GM12873 (cell line): ENCODE results near the gene SORD.

Experiments used
- CTCF ChIP-seq: IDR thresholded peaks from 2 replicates; pipeline ENCODE4 v1.5.1; 2012; ENCODE audit warnings: low read depth, mild to moderate bottlenecking, moderate library complexity, low read length, control low read depth; ENCODE audit not compliant: insufficient read depth; ENCODE audit errors: missing control alignments

Gene SORD

GRCh38 chr15:45022871-45023658 is at the start of gene SORD:
SORD (plus strand) TSS chr15:45023195; CDS start chr15:45023284, 89 bp downstream.
- TF ChIP-seq CTCF = no peak

- TF ChIP-seq CTCF = no peak
These were observed 23.9 kb upstream of the SORD start for GRCh38 chr15:44999105-44999504.

- no peak for TF ChIP-seq CTCF
These were observed 13.9 kb upstream of the SORD start for GRCh38 chr15:45009046-45009445.

GRCh38 chr15:45021348-45021747 is 1.6 kb upstream of the SORD start:
- no peak for TF ChIP-seq CTCF

- TF ChIP-seq CTCF = no peak
These were observed 747 bp downstream of the SORD start for GRCh38 chr15:45023659-45024225.

- no peak for TF ChIP-seq CTCF
These were observed 3.7 kb downstream of the SORD start for GRCh38 chr15:45026651-45027190.

GRCh38 chr15:45027220-45027619 is 4.2 kb downstream of the SORD start:
- TF ChIP-seq CTCF = no peak
